ENCODE results near the gene PEAK3.

DNA sequence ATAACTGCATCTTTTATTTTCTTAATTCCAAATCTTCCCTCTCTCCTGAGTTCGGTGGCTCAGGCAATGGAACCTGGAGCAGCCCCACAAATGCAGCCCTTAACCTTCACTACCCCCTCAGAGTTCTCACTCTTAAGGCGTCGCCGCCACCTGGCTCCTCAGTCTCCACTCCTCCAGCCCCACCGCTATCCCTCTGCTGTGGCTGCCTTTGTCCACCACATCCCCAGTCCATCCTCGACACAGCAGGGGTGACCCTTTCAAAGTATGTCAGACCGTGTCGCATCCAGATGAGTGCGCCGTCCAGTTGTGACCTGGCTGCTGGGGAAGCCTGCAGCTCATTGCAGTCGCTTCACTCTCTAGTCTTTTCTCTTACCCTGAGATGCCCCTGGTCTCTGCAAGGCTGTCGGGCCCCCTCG, 47.5 kb upstream of the PEAK3 start:
- TF ChIP-seq POLR2A (IDR thresholded peaks at IDR 0.05) = no peak
- TF ChIP-seq, protein P1, sequence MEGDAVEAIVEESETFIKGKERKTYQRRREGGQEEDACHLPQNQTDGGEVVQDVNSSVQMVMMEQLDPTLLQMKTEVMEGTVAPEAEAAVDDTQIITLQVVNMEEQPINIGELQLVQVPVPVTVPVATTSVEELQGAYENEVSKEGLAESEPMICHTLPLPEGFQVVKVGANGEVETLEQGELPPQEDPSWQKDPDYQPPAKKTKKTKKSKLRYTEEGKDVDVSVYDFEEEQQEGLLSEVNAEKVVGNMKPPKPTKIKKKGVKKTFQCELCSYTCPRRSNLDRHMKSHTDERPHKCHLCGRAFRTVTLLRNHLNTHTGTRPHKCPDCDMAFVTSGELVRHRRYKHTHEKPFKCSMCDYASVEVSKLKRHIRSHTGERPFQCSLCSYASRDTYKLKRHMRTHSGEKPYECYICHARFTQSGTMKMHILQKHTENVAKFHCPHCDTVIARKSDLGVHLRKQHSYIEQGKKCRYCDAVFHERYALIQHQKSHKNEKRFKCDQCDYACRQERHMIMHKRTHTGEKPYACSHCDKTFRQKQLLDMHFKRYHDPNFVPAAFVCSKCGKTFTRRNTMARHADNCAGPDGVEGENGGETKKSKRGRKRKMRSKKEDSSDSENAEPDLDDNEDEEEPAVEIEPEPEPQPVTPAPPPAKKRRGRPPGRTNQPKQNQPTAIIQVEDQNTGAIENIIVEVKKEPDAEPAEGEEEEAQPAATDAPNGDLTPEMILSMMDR (IDR thresholded peaks at IDR 0.05) = no peak
